NCI-H2171 treated with DMSO at 0.1 percent for 48 hours (cell line): ENCODE results near the gene SMIM5.
"Not testable (repeated sequence)": the region's sequence is repeated elsewhere in the genome, so short reads cannot be mapped to it uniquely, and the experiment has no call there.

Experiments used
- DNase-seq: peaks from one replicate; lab custom pipeline; 2025; lab: John Stamatoyannopoulos, UW

SMIM5 gene

GRCh38 chr17:75632863-75633485 lies at the start of gene SMIM5:
Gene SMIM5, plus strand, starts transcription at chr17:75633434. Its CDS starts 6,768 bp downstream, at chr17:75640202.
- peak; percentile 69 for DNase-seq

- DNase-seq = no peak
Measured at GRCh38 chr17:75584849-75585175, 48.4 kb upstream of the SMIM5 start.

- peak; percentile 53 for DNase-seq
Measured at GRCh38 chr17:75587675-75588595, 45.3 kb upstream of the SMIM5 start, which contains the start of gene MYO15B. Gene MYO15B, plus strand, starts transcription at chr17:75587800. Its CDS starts 258 bp downstream, at chr17:75588058.

GRCh38 chr17:75588596-75589011 lies 44.6 kb upstream of the SMIM5 start:
- peak; percentile 30 for DNase-seq

- peak; percentile 87 for DNase-seq
Measured at GRCh38 chr17:75589012-75589918, 44.0 kb upstream of the SMIM5 start.

- DNase-seq = no peak
Measured at GRCh38 chr17:75589919-75590303, 43.3 kb upstream of the SMIM5 start.

GRCh38 chr17:75590314-75590761 lies 42.9 kb upstream of the SMIM5 start:
- DNase-seq = no peak

GRCh38 chr17:75590849-75591721 lies 42.1 kb upstream of the SMIM5 start:
- no peak for DNase-seq

- DNase-seq = no peak
Measured at GRCh38 chr17:75591722-75592302, 41.4 kb upstream of the SMIM5 start.

GRCh38 chr17:75592348-75593020 lies 40.8 kb upstream of the SMIM5 start:
- DNase-seq = no peak

- not testable (repeated sequence) for DNase-seq
Measured at GRCh38 chr17:75593430-75593829, 39.8 kb upstream of the SMIM5 start.

GRCh38 chr17:75594499-75595283 lies 38.5 kb upstream of the SMIM5 start:
- DNase-seq = no peak

GRCh38 chr17:75595284-75595919 lies 37.8 kb upstream of the SMIM5 start:
- DNase-seq = no peak

- no peak for DNase-seq
Measured at GRCh38 chr17:75595920-75596313, 37.3 kb upstream of the SMIM5 start.

GRCh38 chr17:75596320-75597087 lies 36.7 kb upstream of the SMIM5 start:
- no peak for DNase-seq

- peak; percentile 22 for DNase-seq
Measured at GRCh38 chr17:75601057-75601987, 31.9 kb upstream of the SMIM5 start.

GRCh38 chr17:75602644-75603043 lies 30.6 kb upstream of the SMIM5 start:
- no peak for DNase-seq
